K562 (cell line): ENCODE measurements around the gene CTSS.

Experiments used
- BRCA1 ChIP-seq, 2 experiments: fragments of 450-650 bp in 1 of 2; sonication (generic) in 1 of 2; formaldehyde crosslinking in 1 of 2; IDR thresholded peaks; 2 replicates each; pipeline versions ENCODE4 v1.5.0 to v1.6.1; 2017 to 2020; ENCODE audit warnings: mild to moderate bottlenecking in 1 of 2, missing genetic modification reagents in 1 of 2
- BRF2 ChIP-seq: IDR thresholded peaks from 3 replicates; pipeline ENCODE4 v1.6.1; 2011; ENCODE audit warnings: borderline replicate concordance, mild to moderate bottlenecking; ENCODE audit not compliant: insufficient read length, insufficient read depth
- GABPA ChIP-seq: fragments of 200-800 bp; sonication (Bioruptor generic); conservative IDR thresholded peaks from 2 replicates; pipeline ENCODE4 v1.6.1; 2016; ENCODE audit warnings: low read depth, missing genetic modification characterization, missing compliant biosample characterization
- NR2C2 ChIP-seq, 2 experiments: fragments of 200-800 bp in 1 of 2; sonication (Bioruptor generic) in 1 of 2; sonication (generic) in 1 of 2; formaldehyde crosslinking in 1 of 2; IDR thresholded peaks; 2 replicates each; pipeline versions ENCODE4 v1.6.1 to v1.8.0; 2016 to 2022; ENCODE audit warnings: mild to moderate bottlenecking in 1 of 2, missing compliant biosample characterization in 1 of 2, missing genetic modification characterization in 1 of 2, missing genetic modification reagents in 1 of 2
- RHOXF2B ChIP-seq: fragments of 250-450 bp; sonication (Bioruptor Pico); conservative IDR thresholded peaks from 2 replicates; pipeline ENCODE4 v1.5.1; 2021
- ZNF318 ChIP-seq, 2 experiments: fragments of 450-650 bp; IDR thresholded peaks; 2 replicates each; pipeline ENCODE4 v1.6.1; 2016; ENCODE audit warnings: mild to moderate bottlenecking in 2 of 2, borderline replicate concordance in 1 of 2, low read depth in 1 of 2, moderate library complexity in 1 of 2

GRCh38 chr1:150807249-150808023, 41.9 kb upstream of the CTSS start:
- TF ChIP-seq ZNF318 (IDR thresholded peaks at IDR 0.05; ENCODE audit: borderline replicate concordance in 1 of 2, low read depth in 1 of 2): no peak
- no peak for TF ChIP-seq GABPA (tag)
- TF ChIP-seq BRF2: no peak
- TF ChIP-seq NR2C2 (CRISPR knock-in tag; IDR thresholded peaks at IDR 0.05): no peak
- TF ChIP-seq NR2C2 (tag; IDR thresholded peaks at IDR 0.05): no peak
- TF ChIP-seq BRCA1 (IDR thresholded peaks at IDR 0.05): no peak
- no peak for TF ChIP-seq BRCA1 (CRISPR knock-in tag; IDR thresholded peaks at IDR 0.05)
- no peak for TF ChIP-seq RHOXF2B (CRISPR knock-in tag)
